Neural cell (in vitro differentiated cells): ENCODE results near the gene OR13G1.

Experiments
- EP300 ChIP-seq: fragments of 450-650 bp; conservative IDR thresholded peaks from 2 replicates; pipeline ENCODE4 v1.6.1; 2014; ENCODE audit warnings: antibody characterized with exemption, mild to moderate bottlenecking, moderate library complexity; ENCODE audit not compliant: poor library complexity, severe bottlenecking
- EZH2 ChIP-seq: fragments of 200-600, 300-800 bp; shearing (Covaris generic), sonication (generic); IDR thresholded peaks from 2 replicates; pipeline ENCODE4 v1.6.1; 2014; ENCODE audit warnings: antibody characterized with exemption, low read length, borderline replicate concordance, mild to moderate bottlenecking; ENCODE audit not compliant: insufficient read depth, poor library complexity, severe bottlenecking
- MXI1 ChIP-seq: fragments of 450-650 bp; conservative IDR thresholded peaks from 2 replicates; pipeline ENCODE4 v1.6.1; 2014; ENCODE audit warnings: antibody characterized with exemption, mild to moderate bottlenecking; ENCODE audit not compliant: poor library complexity, severe bottlenecking
- RAD21 ChIP-seq: fragments of 450-650 bp; conservative IDR thresholded peaks from 2 replicates; pipeline ENCODE4 v1.6.1; 2014; ENCODE audit warnings: antibody characterized with exemption, mild to moderate bottlenecking, moderate library complexity
- SMC3 ChIP-seq: fragments of 450-650 bp; conservative IDR thresholded peaks from 2 replicates; pipeline ENCODE4 v1.6.1; 2014; ENCODE audit warnings: antibody characterized with exemption, mild to moderate bottlenecking, moderate library complexity; ENCODE audit not compliant: poor library complexity
- TF ChIP-seq, protein P1 (sequence below): fragments of 450-650 bp; IDR thresholded peaks from 2 replicates; pipeline ENCODE4 v1.5.1; 2014; ENCODE audit warnings: antibody characterized with exemption, mild to moderate bottlenecking, moderate library complexity; ENCODE audit not compliant: poor library complexity, severe bottlenecking
- TF ChIP-seq, protein P2 (sequence below): IDR thresholded peaks from 2 replicates; pipeline ENCODE4 v1.6.1; 2012; ENCODE audit warnings: borderline replicate concordance

DNA sequence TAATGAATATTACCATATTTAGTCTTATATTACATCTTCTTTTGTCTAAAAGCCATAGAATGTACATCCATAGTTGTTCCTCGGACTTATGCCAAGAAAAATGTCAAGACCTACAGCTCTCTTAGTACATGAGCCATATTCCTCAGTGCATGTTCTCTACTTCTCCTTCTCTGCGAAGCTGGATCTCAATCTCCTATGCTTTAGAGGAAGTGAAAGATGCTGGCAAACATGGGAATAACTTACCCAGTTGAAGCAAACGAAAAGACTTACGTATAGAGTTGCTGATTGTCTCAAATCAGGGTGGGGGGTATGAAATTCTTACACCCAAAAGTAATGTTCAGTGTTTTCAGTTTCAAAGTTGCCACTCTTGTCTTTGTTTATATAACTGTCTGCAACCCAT is 32.7 kb downstream of the OR13G1 start:
- no peak for TF ChIP-seq MXI1
- TF ChIP-seq EZH2 = no peak
- TF ChIP-seq, protein P1, sequence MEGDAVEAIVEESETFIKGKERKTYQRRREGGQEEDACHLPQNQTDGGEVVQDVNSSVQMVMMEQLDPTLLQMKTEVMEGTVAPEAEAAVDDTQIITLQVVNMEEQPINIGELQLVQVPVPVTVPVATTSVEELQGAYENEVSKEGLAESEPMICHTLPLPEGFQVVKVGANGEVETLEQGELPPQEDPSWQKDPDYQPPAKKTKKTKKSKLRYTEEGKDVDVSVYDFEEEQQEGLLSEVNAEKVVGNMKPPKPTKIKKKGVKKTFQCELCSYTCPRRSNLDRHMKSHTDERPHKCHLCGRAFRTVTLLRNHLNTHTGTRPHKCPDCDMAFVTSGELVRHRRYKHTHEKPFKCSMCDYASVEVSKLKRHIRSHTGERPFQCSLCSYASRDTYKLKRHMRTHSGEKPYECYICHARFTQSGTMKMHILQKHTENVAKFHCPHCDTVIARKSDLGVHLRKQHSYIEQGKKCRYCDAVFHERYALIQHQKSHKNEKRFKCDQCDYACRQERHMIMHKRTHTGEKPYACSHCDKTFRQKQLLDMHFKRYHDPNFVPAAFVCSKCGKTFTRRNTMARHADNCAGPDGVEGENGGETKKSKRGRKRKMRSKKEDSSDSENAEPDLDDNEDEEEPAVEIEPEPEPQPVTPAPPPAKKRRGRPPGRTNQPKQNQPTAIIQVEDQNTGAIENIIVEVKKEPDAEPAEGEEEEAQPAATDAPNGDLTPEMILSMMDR = no peak
- TF ChIP-seq SMC3 = no peak
- no peak for TF ChIP-seq EP300
- TF ChIP-seq RAD21 = no peak
- TF ChIP-seq, protein P2, sequence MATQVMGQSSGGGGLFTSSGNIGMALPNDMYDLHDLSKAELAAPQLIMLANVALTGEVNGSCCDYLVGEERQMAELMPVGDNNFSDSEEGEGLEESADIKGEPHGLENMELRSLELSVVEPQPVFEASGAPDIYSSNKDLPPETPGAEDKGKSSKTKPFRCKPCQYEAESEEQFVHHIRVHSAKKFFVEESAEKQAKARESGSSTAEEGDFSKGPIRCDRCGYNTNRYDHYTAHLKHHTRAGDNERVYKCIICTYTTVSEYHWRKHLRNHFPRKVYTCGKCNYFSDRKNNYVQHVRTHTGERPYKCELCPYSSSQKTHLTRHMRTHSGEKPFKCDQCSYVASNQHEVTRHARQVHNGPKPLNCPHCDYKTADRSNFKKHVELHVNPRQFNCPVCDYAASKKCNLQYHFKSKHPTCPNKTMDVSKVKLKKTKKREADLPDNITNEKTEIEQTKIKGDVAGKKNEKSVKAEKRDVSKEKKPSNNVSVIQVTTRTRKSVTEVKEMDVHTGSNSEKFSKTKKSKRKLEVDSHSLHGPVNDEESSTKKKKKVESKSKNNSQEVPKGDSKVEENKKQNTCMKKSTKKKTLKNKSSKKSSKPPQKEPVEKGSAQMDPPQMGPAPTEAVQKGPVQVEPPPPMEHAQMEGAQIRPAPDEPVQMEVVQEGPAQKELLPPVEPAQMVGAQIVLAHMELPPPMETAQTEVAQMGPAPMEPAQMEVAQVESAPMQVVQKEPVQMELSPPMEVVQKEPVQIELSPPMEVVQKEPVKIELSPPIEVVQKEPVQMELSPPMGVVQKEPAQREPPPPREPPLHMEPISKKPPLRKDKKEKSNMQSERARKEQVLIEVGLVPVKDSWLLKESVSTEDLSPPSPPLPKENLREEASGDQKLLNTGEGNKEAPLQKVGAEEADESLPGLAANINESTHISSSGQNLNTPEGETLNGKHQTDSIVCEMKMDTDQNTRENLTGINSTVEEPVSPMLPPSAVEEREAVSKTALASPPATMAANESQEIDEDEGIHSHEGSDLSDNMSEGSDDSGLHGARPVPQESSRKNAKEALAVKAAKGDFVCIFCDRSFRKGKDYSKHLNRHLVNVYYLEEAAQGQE = no peak
